Measurements from ENCODE around the gene HLA-DOB. TPM values are rescaled to one million over a fixed set of nuclear protein-coding genes. Genes with fewer than 3 reads are reported as not detected.

Gene HLA-DOB
- total and polyA plus RNA-seq, 10 of the 15 experiments (the other 5 are each of a cell fraction or from before 2014, with no cell fraction given): 27.4 to 79.1 (median 37.0) TPM

DNA sequence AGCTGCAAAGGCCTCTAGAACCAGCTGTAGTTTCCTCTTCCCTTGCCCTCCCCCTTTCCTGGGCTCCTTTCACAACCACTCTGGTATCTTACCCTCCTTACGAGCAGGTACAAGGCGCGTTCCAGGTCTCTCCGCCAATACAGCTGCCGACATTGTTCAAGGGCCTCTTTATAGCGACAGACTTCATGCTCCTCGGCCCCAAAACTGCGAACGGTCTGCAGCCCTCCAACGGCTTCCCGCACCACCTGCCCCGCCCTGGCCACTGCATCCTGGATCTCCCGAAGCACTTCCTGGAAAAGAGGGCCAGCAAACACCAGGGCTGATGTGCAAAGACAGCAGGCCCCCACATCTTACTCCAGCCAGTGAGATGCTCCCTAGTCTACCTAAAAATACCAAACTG is 15.7 kb upstream of the HLA-DOB start (continued):
- TF ChIP-seq, protein P1, sequence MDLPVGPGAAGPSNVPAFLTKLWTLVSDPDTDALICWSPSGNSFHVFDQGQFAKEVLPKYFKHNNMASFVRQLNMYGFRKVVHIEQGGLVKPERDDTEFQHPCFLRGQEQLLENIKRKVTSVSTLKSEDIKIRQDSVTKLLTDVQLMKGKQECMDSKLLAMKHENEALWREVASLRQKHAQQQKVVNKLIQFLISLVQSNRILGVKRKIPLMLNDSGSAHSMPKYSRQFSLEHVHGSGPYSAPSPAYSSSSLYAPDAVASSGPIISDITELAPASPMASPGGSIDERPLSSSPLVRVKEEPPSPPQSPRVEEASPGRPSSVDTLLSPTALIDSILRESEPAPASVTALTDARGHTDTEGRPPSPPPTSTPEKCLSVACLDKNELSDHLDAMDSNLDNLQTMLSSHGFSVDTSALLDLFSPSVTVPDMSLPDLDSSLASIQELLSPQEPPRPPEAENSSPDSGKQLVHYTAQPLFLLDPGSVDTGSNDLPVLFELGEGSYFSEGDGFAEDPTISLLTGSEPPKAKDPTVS (IDR thresholded peaks at IDR 0.05; ENCODE audit: low read depth, low read length): no peak
- TF ChIP-seq EGR1 (IDR thresholded peaks at IDR 0.05; ENCODE audit: borderline replicate concordance in 1 of 2, low read depth in 2 of 2, low read length in 2 of 2) (no peak), TBL1XR1 (IDR thresholded peaks at IDR 0.05; ENCODE audit: low read depth, low read length) (no peak), MEF2A (IDR thresholded peaks at IDR 0.05; ENCODE audit: insufficient read depth, low read depth, low read length) (no peak), CHD1 (IDR thresholded peaks at IDR 0.05; ENCODE audit: low read depth, low read length) (no peak)
- TF ChIP-seq, protein P2, sequence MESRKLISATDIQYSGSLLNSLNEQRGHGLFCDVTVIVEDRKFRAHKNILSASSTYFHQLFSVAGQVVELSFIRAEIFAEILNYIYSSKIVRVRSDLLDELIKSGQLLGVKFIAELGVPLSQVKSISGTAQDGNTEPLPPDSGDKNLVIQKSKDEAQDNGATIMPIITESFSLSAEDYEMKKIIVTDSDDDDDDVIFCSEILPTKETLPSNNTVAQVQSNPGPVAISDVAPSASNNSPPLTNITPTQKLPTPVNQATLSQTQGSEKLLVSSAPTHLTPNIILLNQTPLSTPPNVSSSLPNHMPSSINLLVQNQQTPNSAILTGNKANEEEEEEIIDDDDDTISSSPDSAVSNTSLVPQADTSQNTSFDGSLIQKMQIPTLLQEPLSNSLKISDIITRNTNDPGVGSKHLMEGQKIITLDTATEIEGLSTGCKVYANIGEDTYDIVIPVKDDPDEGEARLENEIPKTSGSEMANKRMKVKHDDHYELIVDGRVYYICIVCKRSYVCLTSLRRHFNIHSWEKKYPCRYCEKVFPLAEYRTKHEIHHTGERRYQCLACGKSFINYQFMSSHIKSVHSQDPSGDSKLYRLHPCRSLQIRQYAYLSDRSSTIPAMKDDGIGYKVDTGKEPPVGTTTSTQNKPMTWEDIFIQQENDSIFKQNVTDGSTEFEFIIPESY (IDR thresholded peaks at IDR 0.05): no peak

DNA sequence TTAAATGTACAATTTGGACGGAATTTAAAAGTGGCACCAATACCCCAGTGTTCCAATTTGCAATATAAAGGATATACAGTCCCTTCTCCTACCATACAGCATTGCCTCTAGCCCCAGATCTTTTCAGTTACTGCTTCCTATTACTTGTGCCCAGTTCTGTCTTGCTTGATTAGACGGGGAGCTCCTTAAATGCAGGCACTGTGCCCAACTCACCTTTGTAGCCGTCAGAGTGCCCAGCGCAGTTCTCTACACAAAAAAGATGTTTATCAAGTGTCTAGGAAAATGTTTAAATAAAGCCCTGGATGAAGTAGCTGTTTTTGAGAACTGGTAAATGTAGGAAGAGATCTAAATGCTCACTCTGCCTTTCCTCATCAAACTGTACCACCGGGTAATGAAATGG is 14.1 kb upstream of the HLA-DOB start:
- WGBS (ENCODE audit: insufficient coverage, insufficient replicate concordance, low lambda C conversion rate, missing lambda C conversion rate): 86% methylated on average over 5 of the region's 5 CpGs
- no peaks in the 10 kb centered on the region for H3K27me3 ChIP-seq (replicated peaks in 1 of 2; ENCODE audit: control insufficient read depth in 2 of 2, insufficient read depth in 2 of 2, low read length in 1 of 2)
- FAIRE-seq: no peak
- peaks cover 14 to 58% of the 10 kb centered on the region in 2 experiments for H3K36me3 ChIP-seq (ENCODE audit: control insufficient read depth in 2 of 2, insufficient read depth in 2 of 2, low read length in 1 of 2)
- no peak for ATAC-seq
- H3K4me3 ChIP-seq: no peak overlapping the region
- no peak overlapping the region for H2AFZ ChIP-seq (ENCODE audit: control insufficient read depth, low read depth, low read length)
- H4K20me1 ChIP-seq (ENCODE audit: control insufficient read depth, insufficient read depth): no peaks in the 10 kb centered on the region
- POLR2A ChIA-PET: interaction anchor here (1.2 kb wide), 1 partner anchor 24 kb away, joined by 3 read pairs; no protein-coding TSS in a partner anchor
- DNase-seq (ENCODE audit: low read depth, low spot score): no peak
- H3K4me2 ChIP-seq (ENCODE audit: control insufficient read depth, insufficient read depth): no peak overlapping the region
- intact Hi-C loops (cut with micrococcal nuclease; ENCODE audit: unreplicated experiment) (no loop called here), in situ Hi-C loops (cut with MboI) (no loop called here)
- CTCF ChIA-PET: interaction anchor here (3.7 to 5.4 kb wide), 2 partner anchors 10 to 37 kb away, joined by 13 to 30 read pairs; no protein-coding TSS in a partner anchor
- no peak overlapping the region for H3K27ac ChIP-seq (ENCODE audit: control insufficient read depth, insufficient read depth)
- no TSS peak for BruUV-seq (replicated peaks)
- RAD21 ChIA-PET (ENCODE audit: unreplicated experiment): no interaction called here
- TF ChIP-seq IKZF1 (conservative IDR thresholded peaks at IDR 0.05) (no peak), EED (IDR thresholded peaks at IDR 0.05; ENCODE audit: low read depth) (no peak), FOS (IDR thresholded peaks at IDR 0.05; ENCODE audit: borderline replicate concordance, extremely low read depth, insufficient read length) (no peak), NR2C2 (IDR thresholded peaks at IDR 0.05; ENCODE audit: borderline replicate concordance, control insufficient read depth, insufficient read length, low read depth) (no peak), MEF2A (IDR thresholded peaks at IDR 0.05; ENCODE audit: insufficient read depth, low read depth, low read length) (no peak), RFX5 (IDR thresholded peaks at IDR 0.05; ENCODE audit: low read depth, low read length) (no peak)
- no peak overlapping the region for H3K9ac ChIP-seq (ENCODE audit: control insufficient read depth, insufficient read depth, low read length)
- H3K79me2 ChIP-seq (ENCODE audit: control insufficient read depth, insufficient read depth, low read length): peaks cover 10% of the 10 kb centered on the region
- H3K4me1 ChIP-seq (ENCODE audit: control insufficient read depth, insufficient read depth, low read length): peaks cover 14% of the 10 kb centered on the region; the same call in 1 of the 2 replicates
- SMC1A ChIA-PET (ENCODE audit: uncharacterized antibody, unreplicated experiment): interaction anchor here (0.7 to 1.2 kb wide), 3 partner anchors 9 to 40 kb away, joined by 3 to 8 read pairs (median 3); no protein-coding TSS in a partner anchor
- H3K9me3 ChIP-seq (replicated peaks; ENCODE audit: control insufficient read depth, insufficient read depth, low read length): no peaks in the 10 kb centered on the region; the same call in 2 of the 3 replicates

Measured in GM12878 (cell line).